COR-L47 (cell line): ENCODE results near the gene C2orf74.
"Not testable (repeated sequence)": the region's sequence is repeated elsewhere in the genome, so short reads cannot be mapped to it uniquely, and the experiment has no call there.

ENCODE experiments used
- DNase-seq: peaks from one replicate; lab custom pipeline; 2025; lab: John Stamatoyannopoulos, UW

C2orf74 gene

DNA sequence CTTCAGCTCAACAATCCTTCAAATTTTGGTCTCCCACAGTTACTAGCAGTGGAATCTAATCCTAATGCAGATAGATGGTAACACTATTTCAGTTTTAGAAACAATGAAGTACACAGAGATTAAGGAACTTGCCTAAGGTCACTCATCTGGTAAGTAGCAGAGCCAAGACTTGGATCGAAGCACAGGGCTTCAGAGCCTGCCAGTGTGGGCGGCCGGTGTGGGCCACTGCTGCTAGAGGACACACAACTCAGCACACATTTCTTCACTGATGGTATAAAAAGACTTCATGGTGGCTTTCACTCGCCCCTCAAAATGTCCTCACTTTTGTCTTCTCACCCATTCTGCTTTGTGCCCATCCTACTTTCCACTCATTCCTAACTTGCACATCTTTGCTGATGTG, 11.1 kb downstream of the C2orf74 start:
- no peak for DNase-seq

DNA sequence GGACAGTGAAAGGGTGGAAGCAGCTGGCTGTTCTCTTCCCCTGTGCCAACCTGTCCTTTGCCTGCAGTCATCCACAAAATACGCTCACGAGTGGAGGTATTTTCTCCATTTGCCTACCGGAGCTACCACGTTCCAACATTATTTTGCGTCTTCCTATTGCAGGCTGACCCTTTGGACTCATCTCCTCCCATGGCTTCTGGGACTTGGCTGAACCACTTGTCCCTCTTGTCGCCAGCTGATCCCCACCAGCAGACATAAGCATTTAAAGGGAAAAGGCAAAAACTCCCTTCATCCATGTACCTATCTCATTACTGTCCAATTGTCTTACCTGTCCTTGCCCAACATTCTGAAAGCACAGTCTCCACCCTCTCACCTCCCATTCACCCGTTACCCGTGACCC, 13.0 kb downstream of the C2orf74 start:
- no peak for DNase-seq

DNA sequence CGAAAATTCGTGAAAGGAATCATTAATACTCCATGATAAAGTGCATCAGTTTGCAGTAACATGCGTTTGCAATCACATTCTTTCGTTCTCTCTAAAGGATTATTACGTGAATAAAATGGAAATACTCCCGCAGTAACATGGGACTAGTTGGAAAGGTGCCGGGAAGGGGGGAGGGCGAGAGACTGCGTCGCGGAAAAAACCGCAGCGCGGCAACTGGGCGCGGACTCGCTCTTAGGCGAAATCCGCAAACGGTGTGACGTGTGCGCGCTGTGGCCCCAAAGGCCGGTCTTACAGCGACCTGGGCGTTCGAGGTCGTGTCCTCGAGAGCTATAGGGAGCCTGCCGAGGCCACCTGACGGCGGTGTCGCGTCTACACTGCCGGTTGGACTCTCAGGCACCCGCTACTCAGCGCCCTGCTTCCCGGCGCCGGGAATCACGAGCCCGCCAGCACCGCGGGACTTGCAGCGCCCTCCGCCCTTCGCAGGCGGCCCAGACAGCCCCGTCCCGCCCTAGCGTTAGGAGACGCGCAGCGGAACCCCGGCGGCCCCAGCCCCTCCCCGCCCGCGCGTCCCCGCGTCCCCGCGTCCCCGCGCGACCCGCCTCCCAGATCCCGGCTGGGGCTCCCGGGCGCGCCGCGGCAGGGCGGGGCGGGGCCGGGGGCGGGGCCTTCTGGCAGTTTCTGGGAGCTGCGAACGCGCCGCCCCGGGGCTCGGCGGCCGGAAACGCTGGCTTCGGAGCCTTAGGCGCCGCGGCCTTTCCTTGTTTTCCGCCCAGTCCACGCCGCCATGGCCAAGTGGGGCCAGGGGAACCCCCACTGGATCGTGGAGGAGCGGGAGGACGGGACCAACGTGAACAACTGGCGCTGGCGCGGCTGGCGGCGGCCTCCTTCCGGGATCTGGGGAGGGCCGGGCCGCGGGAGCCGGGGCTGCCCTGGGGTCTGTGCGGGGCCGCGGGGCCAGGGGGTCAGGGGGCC, 15.1 kb downstream of the C2orf74 start:
- DNase-seq, result peak; percentile 89

DNA sequence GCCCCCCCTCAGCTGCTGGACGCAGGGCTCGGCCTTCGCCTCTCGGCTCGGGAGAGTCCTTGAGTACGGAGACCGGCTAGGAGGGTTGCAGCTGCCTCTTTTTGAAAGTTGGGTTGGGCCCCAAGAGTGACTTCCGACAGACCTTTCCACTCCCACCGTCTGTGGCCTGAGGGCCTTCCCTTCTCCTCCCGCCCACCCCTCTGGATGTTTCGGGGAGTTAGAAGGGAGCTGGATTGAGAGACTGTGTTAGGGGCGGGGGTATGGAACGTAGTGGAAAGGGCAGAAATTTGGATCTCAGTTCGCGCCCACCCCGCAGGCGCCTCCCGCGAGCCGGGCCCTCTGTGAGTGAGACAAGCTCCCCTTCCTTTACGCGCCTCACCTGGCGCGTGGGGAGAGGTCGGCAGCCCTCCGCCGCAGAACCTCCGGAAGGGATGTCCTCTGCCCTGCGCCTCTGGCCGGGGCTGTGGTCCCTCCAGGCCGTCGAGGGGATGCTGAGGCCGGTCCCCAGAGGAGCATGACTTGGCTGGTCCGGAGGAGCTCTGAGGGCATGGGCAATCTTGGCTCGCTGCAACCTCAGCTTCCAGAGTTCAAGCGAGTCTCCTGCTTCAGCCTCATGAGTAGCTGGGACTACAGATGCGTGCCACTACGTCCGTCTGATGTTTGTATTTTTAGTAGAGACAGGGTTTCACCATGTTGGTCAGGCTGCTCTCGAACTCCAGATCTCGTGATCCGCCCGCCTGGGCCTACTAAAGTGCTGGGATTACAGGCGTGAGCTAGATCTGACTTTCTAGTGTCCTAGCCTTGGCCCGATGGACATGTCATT, 15.9 kb downstream of the C2orf74 start:
- no peak for DNase-seq

DNA sequence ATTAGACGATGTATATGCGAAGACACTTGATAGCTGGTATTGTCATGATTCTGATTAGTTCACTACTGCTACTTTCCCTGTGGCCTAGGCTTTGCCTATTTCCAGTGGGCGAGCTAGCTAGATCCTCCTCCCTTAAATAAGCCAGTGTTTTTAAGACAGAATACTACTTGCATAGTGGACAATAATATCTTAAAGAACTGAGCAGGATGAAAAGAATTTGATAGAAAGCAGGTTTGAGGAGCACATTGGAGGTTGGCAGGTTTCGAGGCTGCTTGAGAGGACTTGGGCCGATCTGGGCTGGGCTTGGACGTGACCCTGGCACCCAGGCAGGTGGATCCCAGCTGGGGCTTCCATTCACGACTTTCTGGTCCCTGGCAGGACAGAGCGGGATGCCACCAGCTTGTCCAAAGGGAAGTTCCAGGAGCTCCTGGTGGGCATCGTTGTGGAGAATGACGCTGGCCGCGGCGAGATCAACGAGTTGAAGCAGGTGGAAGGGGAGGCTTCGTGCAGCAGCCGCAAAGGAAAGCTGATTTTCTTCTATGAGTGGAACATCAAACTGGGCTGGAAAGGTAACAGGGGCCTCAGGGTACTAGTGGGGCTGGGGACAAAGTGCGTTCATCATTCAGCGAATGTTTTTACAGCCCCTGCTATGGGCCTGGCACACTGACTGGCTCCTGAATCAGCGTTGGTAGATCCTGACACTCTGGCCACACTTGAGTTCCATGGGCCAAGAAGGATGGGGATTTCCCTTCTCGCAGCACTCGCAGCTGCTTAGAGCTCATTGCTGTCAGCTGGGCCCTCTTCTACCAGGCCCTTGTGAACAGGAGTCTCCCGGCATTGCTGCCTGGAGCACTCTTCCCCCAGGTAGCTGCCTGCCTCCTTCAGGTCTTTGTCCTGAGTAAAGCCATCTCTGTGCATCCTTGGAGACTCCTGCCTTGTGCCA, 16.9 kb downstream of the C2orf74 start:
- no peak for DNase-seq

DNA sequence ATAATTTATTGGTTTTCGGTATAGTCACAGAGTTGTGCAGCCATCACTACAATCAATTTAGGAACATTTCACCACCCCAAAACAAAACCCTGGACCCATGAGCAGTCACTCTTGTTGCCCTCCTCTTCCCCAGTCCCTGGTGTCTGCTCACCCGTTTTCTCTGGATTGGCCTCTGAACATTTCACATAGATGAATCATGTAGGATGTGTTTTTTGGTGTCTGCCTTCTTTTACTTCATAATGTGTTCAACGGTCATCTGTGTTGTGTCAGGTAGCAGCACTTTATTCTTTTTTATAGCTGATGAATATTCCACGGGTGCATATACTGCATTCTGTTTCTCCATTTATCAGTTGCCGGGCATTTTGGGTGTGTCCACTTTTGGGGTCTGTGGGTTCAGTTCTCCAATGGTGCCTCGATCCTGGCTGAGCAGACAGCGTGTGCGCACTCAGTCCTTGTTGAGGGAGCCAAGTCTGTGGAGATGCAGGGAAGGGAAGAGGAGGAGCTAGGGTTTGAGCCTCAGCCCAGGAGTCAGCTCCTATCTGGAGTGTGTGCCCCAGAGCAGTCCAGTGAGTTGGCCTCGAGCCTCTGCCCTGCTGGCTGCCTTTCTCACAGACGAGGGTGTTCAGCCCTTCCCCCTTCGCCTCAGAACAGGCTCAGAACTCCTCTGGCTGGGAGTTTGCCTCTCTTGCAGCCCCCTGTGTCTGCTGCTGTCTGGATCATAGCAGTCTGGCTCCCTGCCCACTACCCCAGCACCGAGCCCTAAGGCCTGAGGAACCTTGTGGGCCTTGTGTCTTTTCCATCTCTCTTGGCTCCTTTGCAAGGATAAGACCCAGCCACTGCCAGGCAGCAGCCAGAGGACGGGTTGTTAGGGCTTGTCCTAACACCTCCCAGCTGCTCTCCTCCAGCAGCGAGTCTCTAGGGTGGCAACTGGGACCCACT, 18.0 kb downstream of the C2orf74 start:
- no peak for DNase-seq

DNA sequence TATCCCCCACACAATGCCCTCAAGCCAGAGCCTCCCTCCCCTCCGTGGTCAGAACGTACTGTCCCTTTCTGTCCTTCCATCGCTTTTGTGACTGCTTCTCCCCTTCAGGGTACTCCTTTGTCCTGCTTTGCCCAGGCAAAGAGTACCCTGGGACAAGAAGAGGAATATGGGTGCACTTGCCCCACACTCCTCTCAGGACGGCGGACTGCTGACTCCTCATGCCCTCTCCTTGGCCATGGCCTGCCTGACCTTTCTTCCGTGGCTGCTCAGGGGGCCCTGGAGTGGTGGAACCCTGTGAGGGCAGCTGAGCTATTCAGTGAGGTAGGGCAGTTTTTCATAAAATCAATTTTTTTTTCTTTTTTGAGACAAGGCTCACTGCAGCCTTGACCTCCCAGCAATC, 18.7 kb downstream of the C2orf74 start:
- no peak for DNase-seq

DNA sequence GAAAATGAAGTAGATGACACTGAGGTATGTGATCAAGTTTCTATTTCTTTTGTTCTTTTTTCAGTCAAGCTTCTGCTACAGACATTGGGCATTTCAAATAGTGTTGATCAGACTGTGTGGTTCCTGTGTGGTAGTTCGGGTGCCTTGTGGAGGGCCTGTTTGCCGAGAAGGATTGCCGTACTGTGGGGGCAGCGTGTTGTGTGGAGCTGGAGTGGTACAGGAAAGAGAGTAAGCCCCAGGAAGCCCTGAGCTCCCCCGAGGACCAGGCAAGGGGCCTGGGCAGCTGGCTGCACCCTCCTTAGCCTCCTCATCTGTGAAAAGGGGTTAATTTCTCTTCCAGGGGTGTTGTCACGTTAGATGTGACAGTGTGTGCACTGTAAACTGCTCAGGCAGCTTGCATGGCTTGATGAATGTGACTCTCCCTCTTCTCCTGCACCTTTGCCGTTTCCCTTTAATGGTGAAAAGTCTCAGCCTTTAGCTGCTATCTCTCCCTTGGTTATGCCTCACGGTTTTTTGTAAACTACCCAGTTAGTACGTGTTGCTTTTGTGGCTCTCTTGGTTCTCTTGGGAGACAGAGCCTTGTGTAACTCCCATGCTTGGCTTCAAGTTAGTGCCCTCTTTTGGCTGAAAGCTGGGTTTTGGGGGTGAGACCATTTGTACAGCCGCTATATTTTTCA, 19.5 kb downstream of the C2orf74 start:
- DNase-seq, result no peak

DNA sequence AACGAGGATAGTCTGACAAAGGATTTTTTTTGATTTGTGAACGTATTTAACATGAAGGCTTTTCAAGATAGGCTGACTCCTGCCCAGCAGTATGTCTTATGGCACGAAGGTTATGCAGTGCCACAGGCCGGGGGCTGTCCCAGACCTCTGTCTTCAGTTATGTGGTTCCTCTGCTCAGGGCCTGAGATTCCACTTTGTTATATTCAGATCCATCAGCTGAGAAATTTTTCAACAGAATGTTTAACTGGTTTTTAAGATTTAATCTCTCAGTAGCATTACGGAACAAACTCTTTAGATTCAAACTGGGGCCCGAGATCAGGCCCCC, 20.0 kb downstream of the C2orf74 start:
- no peak for DNase-seq

DNA sequence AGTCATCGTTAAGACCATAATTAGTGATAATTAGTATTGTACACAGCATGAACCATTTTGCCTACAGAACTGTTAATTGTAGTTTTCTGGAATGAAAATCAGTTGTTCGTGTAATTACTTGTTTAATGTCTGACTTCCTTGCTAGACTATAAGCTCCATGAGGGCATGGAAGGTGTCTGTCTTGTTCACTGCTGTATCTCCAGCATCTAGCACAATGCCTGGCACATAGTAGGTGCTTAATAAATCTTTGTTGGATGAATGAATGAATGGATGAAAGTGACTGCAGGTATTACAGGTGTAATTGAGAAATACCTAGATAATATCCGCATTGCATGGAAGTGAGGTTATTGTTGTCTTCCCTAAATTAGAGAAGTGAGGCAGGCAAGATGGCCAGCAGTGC, 21.8 kb downstream of the C2orf74 start:
- DNase-seq, result no peak

DNA sequence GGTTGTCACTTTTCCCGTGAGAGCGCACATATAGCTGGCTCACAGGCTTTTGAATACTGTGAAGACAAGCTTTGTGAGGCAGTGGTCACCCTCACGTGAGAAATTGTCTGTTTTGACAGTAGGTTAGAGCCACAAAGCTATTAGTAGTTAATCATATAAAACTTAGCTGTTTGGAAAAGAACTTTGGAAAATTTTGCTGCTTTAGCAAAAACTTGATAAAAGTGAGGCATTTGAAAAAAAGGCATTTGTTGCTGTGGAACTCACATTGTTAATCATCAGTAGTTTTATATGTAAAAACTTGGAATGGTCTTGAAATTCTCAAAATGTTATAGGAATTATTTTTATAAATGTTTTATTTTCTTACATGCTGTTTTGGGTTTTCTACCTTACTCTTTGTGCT, 22.3 kb downstream of the C2orf74 start:
- no peak for DNase-seq

DNA sequence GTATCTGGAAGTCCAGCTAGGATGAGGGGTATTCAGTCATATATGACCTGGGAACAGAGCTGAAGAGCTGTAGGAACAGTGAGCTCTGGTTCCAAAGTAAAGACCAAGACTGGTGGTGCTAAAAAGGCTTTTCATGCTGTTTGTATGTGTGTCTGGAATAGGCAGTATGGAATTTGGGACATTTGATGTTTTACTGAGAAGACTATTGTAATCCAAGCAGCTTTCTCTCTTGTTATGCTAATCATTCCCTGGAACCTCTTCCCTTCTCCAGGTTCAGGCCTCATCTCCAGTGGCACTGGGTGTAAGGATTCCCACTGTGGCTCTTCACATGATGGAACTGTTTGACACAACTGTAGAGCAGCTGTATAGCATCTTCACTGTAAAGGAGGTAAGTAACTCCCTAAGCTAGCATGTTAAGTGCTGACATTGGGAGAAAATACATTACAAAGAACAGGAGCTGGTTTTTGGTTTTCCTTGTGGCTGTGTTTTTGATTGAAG, 23.3 kb downstream of the C2orf74 start:
- DNase-seq, result no peak

DNA sequence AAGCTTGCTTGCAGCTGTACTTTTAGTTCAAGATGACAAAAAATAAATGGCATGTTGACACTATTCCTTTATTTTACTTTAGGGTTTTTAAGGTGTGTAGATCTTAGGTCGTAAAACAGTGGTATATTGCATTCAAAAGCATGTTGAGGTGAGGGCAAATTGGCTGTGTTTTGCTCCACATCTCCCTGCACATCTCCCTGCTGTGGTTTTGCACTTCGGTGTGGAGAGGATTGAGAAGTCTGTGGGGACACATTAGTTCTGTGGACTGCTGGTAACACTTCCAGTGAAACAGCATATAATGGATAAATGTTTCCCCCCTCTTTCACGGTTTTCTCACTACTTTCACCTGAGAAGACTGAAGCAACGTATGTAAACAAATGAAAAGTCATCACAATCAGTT, 25.1 kb downstream of the C2orf74 start:
- no peak for DNase-seq

DNA sequence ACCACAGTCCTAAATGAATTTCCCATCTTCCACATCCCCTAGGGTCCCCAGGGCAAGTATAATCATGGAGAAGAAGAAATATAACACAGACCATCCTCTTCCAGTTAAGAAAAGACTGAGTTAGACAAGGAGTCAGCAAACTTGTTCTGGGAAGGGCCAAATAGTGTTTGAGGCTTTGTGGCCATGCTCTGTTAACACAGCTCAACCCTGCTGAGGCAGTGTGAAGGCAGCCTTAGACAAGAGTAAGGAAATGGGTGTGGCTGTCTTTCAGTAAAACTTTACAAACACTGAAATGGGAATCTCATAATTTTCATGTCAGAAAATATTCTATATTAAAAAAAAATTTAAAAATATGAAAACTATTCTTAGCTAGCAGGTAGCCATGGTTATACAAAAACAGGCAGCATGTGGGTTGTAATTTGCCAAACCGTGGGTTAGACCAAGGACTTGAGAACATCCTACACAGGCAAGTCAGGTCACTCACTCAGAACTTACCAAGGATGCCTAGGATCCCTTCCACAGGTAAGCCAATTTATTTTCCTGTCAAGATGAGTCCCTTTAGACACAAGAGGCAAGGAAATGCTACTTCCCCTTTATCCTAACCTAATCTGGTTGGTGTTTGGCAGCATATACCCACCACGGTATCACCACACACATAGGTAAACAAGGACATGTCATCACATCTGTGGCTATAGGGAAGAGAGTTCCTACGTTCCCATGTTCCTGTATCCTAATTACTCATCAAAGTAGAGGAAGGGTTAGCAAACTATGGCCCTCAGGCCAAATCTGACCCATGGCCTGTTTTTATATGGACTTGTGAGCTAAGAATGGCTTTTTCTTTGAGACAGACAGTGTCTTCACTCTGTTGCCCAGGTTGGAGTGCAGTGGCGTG, 31.9 kb downstream of the C2orf74 start:
- no peak for DNase-seq

DNA sequence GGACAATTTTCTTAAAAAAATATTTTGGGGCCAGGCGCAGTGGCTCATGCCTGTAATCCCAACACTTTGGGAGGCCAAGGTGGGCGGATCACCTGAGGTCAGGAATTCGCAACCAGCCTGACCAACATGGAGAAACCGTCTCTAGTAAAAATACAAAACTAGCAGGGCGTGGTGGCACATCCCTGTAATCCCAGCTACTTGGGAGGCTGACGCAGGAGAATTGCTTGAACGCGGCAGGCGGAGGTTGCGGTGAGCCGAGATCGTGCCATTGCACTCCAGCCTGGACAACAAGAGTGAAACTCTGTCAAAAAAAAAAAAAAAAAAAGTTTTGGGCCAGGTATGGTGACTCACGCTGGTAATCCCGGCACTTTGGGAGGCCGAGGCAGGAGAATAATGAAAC, 32.7 kb downstream of the C2orf74 start:
- DNase-seq, result not testable (repeated sequence)

DNA sequence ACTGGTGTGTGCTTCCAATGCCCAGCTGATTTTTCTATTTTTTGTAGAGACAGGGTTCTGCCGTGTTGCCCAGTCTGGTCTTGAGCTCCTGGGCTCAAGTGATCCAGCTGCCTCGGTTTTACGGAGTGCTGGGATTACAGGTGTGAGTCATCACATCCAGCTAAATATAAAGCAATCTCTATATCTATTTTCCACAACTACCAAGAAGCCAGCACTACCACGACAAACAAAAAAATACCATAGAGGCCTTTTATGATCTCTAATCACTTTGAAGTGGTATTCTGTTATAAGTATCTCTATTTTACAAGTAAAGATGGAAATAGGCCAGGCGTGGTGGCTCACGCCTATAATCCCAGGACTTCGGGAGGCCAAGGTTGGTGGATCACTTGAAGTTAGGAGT, 34.7 kb downstream of the C2orf74 start:
- no peak for DNase-seq

DNA sequence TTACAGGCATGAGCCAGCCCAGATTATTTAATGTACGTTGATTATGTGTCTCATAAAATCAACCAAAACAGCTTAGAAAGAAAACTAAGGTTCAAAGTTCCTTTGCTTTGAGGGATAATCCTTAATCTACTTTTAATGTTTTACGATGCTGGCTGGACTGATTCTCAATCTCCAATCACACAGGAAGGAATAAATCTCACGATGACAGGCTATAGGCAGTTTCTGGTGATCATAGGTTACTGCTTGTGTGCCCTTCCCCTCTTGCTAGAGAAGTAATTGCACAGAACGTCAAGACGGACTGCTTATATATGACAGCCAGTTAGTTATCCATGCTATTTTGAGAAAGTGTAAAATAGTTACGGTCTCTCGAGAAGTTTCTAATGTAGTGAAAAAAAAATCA, 43.1 kb downstream of the C2orf74 start:
- no peak for DNase-seq

DNA sequence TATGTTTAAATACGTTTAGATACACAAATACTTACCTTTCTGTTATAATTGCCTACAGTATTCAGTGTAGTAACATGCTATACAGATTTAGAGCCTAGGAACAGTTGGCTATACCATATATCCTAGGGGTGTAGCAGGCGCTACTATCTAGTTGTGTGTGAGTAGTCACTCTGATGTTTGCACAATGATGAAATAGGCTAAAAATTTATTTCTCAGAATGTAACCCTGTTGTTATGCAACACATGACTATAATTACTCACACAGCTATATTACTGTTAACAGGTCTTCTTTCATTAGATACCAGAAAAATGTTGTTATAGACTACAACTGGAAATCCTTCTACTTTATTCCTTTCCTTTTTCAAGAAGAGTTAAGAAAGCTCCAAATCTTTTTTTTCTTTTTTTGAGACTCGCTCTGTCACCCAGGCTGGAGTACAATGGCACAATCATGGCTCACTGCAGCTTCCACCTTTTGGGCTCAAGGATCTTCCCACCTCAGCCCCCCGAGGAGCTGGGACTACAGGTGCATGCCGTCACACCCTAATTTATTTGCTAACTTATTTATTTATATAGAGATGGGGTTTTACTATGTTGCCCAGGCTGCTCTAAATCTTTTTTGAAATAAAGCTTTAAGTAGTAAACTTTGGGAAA, 48.5 kb downstream of the C2orf74 start:
- no peak for DNase-seq

DNA sequence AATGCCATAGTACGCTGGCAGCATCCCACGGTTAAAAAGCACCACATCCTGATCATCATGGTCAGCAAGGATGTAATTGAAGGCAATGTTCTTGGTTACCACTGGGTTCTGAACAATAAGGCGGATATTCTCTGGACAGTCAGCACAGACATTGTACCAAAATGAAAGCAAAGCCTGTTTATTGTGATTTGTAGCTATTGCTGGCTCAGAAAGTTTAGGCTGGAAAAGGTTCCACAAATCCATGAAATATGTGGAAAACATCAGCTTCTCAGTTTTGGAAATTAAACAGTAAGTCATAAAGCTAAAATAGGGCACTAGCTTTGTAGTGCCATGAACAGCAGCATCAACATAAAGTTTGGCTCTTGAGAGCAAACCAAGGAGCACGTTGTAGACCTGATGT, 52.2 kb downstream of the C2orf74 start:
- no peak for DNase-seq
